ENCODE results near the gene ZCCHC2.

ZCCHC2 gene

DNA sequence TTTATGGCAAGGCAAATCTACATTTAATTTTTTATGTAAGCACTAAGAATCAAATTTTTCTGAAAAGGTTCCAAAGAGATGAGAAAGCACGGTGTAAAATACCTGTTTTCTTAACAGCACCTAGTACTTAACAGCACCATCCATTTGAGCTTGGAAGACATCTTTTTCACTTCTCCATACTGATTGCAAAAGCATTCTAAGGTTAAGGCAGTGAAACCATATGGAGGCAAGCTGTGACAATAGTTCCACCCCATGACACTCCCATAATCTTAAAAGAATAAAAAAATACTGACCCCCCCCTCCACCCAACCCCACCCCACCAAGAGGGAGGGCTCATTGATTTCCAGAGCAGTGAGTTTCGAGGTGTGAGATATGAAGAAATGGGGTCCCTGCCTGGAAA, 60.6 kb downstream of the ZCCHC2 start:
- TF ChIP-seq CTCF (conservative IDR thresholded peaks at IDR 0.05): no peak
- H3K27ac ChIP-seq: peak overlapping the region; percentile 33; the same call in 1 of the 2 replicates

DNA sequence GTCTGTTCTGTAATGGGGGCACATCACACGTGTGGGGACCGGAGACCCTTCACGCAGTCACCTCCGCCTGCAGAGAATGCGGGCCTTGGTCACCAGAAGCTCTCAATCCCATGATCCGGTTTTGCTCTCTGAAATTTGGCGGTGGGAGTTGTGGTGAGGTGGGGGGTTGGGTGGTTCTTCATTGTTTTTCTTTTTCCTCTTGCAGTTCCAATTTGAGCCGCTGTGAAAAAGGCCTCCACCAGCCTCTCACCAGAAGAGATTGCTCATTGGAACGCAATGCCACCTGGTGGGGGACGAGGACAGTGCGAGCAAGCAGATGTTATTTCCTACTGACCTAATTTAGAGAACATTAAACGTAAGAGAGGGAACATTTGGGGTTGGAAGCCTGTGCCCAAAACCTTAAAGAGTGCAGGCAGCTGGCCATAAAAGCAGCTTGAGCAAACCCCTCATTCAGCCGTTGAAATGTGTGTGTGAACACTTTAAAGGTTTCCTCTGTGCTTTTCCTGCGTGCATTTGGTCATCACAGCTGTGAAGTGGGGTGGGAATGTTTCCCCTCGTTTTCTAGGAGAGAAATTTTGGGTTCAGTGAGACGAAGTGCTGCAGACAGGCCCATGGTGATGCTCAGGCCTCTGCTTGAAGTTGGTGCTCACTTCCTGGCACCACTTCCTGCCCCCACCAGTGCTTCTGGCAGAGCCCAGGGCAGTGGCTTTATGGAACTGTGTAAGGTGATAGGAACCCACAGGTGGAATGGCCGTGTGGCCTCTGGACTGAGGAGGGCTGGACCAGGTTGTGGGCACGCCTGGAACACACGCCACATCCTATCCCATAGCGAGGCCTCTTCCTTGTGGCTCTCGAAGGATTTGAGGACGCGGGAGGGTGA, 61.7 kb downstream of the ZCCHC2 start:
- H3K27ac ChIP-seq: peak overlapping the region; percentile 33
- peak; percentile 95 for TF ChIP-seq CTCF (conservative IDR thresholded peaks at IDR 0.05)

DNA sequence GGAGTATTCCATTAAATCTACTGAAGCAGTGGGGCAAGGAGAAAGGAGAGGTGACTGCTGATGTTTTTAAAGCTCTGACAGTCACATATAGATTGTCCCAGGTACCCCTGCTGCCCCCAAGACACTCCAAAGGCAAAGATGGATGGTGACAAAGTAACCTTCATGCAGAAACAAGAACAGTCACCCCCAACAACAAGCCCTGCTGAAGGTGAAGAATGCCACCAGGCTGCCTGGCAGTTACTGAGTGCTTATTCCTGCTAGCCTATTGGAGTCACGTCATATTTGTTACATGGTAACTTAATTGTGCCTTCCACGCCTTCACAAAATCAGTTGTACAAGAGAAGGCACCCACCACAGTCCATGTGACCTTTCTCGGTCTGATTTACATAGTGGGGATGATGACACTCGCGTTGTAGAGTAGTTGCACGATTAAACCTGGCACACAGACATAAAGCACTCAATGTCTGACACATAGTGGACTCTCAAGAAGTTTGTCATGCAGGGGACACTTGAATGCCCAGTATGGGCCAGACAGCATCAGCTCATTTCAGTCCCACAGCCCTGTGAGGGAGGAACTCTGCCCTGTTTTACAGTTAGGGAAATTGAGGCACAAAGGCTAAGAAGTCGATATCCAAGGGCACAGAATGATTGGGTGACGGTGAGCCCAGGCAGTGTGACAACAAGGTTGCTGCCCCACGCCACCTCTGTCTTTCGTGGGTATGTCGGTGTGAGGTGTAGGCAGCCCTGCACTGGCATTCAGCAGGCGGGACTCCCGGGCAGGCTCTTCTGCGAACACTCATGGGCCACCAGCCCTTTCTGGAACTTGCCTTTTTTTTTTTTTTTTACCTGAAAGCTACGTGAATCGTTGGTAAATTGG, 62.7 kb downstream of the ZCCHC2 start:
- TF ChIP-seq CTCF (conservative IDR thresholded peaks at IDR 0.05): no peak
- no peak overlapping the region for H3K27ac ChIP-seq

DNA sequence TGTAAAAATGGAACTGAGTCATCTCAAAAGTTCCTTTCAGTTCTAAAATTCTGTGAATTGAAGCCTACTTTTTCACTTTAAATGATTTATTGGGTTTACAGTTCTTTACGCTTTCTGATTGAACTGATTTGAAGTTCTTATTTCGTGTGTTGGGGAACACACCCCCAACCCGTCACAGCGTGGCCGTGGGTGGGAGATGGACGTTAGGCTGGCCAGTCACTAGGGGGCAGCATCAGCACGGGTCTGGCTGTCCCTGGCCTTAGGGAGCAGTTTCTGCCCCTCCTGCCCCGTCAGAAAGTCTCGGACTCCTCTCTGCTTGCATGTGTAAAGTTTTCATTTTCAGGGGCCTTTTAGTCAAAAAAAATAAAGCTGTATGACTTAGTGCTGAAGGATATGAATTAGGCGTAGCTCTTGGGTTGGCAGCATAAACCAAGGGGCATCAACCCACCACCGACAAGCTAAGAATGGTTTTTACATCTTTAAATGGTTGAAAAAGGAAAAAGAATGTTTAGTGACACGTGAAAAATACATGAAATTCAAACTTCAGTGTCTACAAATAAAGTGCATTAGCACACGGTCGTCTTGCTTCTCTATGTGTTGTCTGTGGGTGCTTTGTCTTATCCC, 63.4 kb downstream of the ZCCHC2 start:
- no peak overlapping the region for H3K27ac ChIP-seq
- TF ChIP-seq CTCF (conservative IDR thresholded peaks at IDR 0.05): peak; percentile 94

GRCh38 chr18:62586781-62587487, 64.1 kb downstream of the ZCCHC2 start:
- H3K27ac ChIP-seq: no peak overlapping the region
- TF ChIP-seq CTCF (conservative IDR thresholded peaks at IDR 0.05): no peak

DNA sequence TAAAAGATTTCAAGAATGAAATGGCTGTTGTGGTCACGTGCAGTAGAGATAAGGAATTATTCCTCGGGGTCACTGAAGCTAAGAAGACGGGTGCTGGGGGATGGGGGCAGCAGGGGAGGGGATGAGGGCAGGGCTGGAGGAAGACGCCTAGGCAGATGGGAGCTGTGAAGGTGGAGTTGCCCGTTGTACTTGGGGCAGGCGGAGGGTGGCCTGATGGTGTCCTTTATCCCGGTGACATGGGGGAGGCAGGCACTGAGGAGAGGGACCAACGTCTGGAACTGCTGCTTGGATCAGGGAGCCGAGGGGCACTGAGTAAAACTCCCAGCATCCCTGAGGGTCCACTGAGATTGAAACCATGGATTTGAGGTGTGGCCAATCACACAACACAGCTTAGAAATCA, 64.9 kb downstream of the ZCCHC2 start:
- TF ChIP-seq CTCF (conservative IDR thresholded peaks at IDR 0.05): no peak
- no peak overlapping the region for H3K27ac ChIP-seq

All from VCaP (cell line).